H9 (cell line): ENCODE measurements around the gene LRP1B. TPM values are rescaled to one million over a fixed set of nuclear protein-coding genes. Genes with fewer than 3 reads are reported as not detected.

Source experiments
- DNase-seq: peaks from one replicate; pipeline ENCODE4 v3.0.0-alpha.2; 2017
- H2AFZ ChIP-seq: one replicate; pipeline ENCODE4 v1.6.1; 2013; ENCODE audit warnings: mild to moderate bottlenecking, low read length, control low read depth, moderate library complexity
- H2AK5ac ChIP-seq: 2 replicates; pipeline ENCODE4 v1.6.1; 2013; ENCODE audit warnings: low read length, control low read depth, mixed read lengths; ENCODE audit not compliant: insufficient read length
- H2BK120ac ChIP-seq: one replicate; pipeline ENCODE4 v1.6.1; 2013; ENCODE audit warnings: low read depth, mild to moderate bottlenecking, low read length, control low read depth, inconsistent platforms; ENCODE audit not compliant: poor library complexity, severe bottlenecking
- H2BK12ac ChIP-seq: 2 replicates; pipeline ENCODE4 v1.6.1; 2013; ENCODE audit warnings: low read length, control low read depth, mixed read lengths, low read depth; ENCODE audit not compliant: insufficient read length
- H2BK15ac ChIP-seq: 2 replicates; pipeline ENCODE4 v1.6.1; 2013; ENCODE audit warnings: low read depth, low read length, control low read depth
- H2BK20ac ChIP-seq: one replicate; pipeline ENCODE4 v1.6.1; 2013; ENCODE audit warnings: low read depth, mild to moderate bottlenecking, low read length, control low read depth, inconsistent platforms; ENCODE audit not compliant: poor library complexity, severe bottlenecking
- H2BK5ac ChIP-seq: 2 replicates; pipeline ENCODE4 v1.6.1; 2013; ENCODE audit warnings: low read length, control low read depth, mixed read lengths; ENCODE audit not compliant: insufficient read length
- H3K14ac ChIP-seq: 2 replicates; pipeline ENCODE4 v1.6.1; 2013; ENCODE audit warnings: low read length, control low read depth; ENCODE audit not compliant: insufficient read depth
- H3K18ac ChIP-seq: 2 replicates; pipeline ENCODE4 v1.6.1; 2013; ENCODE audit warnings: low read depth, mild to moderate bottlenecking, mixed read lengths, low read length, control low read depth; ENCODE audit not compliant: insufficient read length
- H3K23ac ChIP-seq: 2 replicates; pipeline ENCODE4 v1.6.1; 2013; ENCODE audit warnings: low read length, control low read depth, mixed read lengths, low read depth; ENCODE audit not compliant: insufficient read length
- H3K23me2 ChIP-seq: 2 replicates; pipeline ENCODE4 v1.6.1; 2013; ENCODE audit warnings: low read depth, mild to moderate bottlenecking, mixed read lengths, low read length, control low read depth; ENCODE audit not compliant: insufficient read length, poor library complexity, severe bottlenecking
- H3K27ac ChIP-seq: 2 replicates; pipeline ENCODE4 v1.5.1; 2013; ENCODE audit warnings: low read length, control low read depth, mixed read lengths, low read depth; ENCODE audit not compliant: insufficient read length
- H3K27me3 ChIP-seq: 2 replicates; pipeline ENCODE4 v1.6.1; 2013; ENCODE audit warnings: low read length, control low read depth, inconsistent platforms; ENCODE audit not compliant: insufficient read depth
- H3K4ac ChIP-seq: 2 replicates; pipeline ENCODE4 v1.6.1; 2013; ENCODE audit warnings: low read depth, mild to moderate bottlenecking, control low read depth, inconsistent platforms, low read length, moderate library complexity
- H3K4me1 ChIP-seq: 2 replicates; pipeline ENCODE4 v1.6.1; 2013; ENCODE audit warnings: low read length, control low read depth, inconsistent platforms; ENCODE audit not compliant: insufficient read depth
- H3K4me2 ChIP-seq: 2 replicates; pipeline ENCODE4 v1.6.1; 2013; ENCODE audit warnings: low read length, control low read depth, mixed read lengths; ENCODE audit not compliant: insufficient read length, insufficient read depth
- H3K56ac ChIP-seq: 2 replicates; pipeline ENCODE4 v1.6.1; 2013; ENCODE audit warnings: low read depth, mild to moderate bottlenecking, mixed read lengths, low read length, control low read depth; ENCODE audit not compliant: insufficient read length
- H3K79me1 ChIP-seq: 2 replicates; pipeline ENCODE4 v1.6.1; 2013; ENCODE audit warnings: low read depth, mild to moderate bottlenecking, moderate library complexity, low read length, control low read depth, inconsistent platforms; ENCODE audit not compliant: insufficient read depth, poor library complexity, severe bottlenecking
- H3K79me2 ChIP-seq: 2 replicates; pipeline ENCODE4 v1.6.1; 2013; ENCODE audit warnings: low read length, control low read depth, inconsistent platforms; ENCODE audit not compliant: insufficient read depth
- H3K9ac ChIP-seq: 2 replicates; pipeline ENCODE4 v1.6.1; 2013; ENCODE audit warnings: low read length, control low read depth, mixed read lengths; ENCODE audit not compliant: insufficient read length; ENCODE audit errors: extremely low read depth
- H3K9me3 ChIP-seq: one replicate; pipeline ENCODE4 v1.6.1; 2013; ENCODE audit warnings: low read depth, low read length, inconsistent platforms; ENCODE audit not compliant: control insufficient read depth
- H3T11ph ChIP-seq: one replicate; pipeline ENCODE4 v1.6.1; 2013; ENCODE audit warnings: mild to moderate bottlenecking, low read length, control low read depth, inconsistent platforms
- H4K20me1 ChIP-seq: one replicate; pipeline ENCODE4 v1.6.1; 2013; ENCODE audit not compliant: control insufficient read depth, insufficient read length, insufficient read depth
- H4K5ac ChIP-seq: 2 replicates; pipeline ENCODE4 v1.6.1; 2013; ENCODE audit warnings: low read depth, mild to moderate bottlenecking, mixed read lengths, low read length, control low read depth; ENCODE audit not compliant: insufficient read length
- H4K8ac ChIP-seq: replicated peaks from 2 replicates; pipeline ENCODE4 v1.6.1; 2013; ENCODE audit warnings: low read length, control low read depth, mixed read lengths, low read depth; ENCODE audit not compliant: insufficient read length
- H4K91ac ChIP-seq: 2 replicates; pipeline ENCODE4 v1.6.1; 2013; ENCODE audit warnings: low read depth, mild to moderate bottlenecking, moderate library complexity, mixed read lengths, low read length, control low read depth; ENCODE audit not compliant: insufficient read length
- H3K27ac Mint-ChIP-seq, 3 experiments: 2 replicates in 2 of 3; 3 replicates in 1 of 3; pipeline ENCODE4 v1.8.0; 2020 to 2021; ENCODE audit warnings: mixed read lengths in 3 of 3, mild to moderate bottlenecking in 1 of 3, moderate library complexity in 1 of 3
- H3K27me3 Mint-ChIP-seq: 2 replicates; pipeline ENCODE4 v1.8.0; 2021; ENCODE audit warnings: low read depth, mild to moderate bottlenecking, moderate library complexity, mixed read lengths
- H3K36me3 Mint-ChIP-seq, 3 experiments: 2 replicates in 2 of 3; 3 replicates in 1 of 3; pipeline ENCODE4 v1.8.0; 2020 to 2021; ENCODE audit warnings: low read depth in 3 of 3, mixed read lengths in 3 of 3; ENCODE audit not compliant: insufficient read depth in 1 of 3
- H3K4me1 Mint-ChIP-seq, 2 experiments: 2 replicates each; pipeline ENCODE4 v1.8.0; 2020; ENCODE audit warnings: mixed read lengths in 2 of 2
- H3K4me3 Mint-ChIP-seq, 2 experiments: 2 replicates in 1 of 2; 3 replicates in 1 of 2; pipeline ENCODE4 v1.8.0; 2020 to 2021; ENCODE audit warnings: mild to moderate bottlenecking in 2 of 2, mixed read lengths in 2 of 2, moderate library complexity in 1 of 2
- H3K9me3 Mint-ChIP-seq, 2 experiments: 2 replicates in 1 of 2; 3 replicates in 1 of 2; pipeline ENCODE4 v1.8.0; 2020; ENCODE audit warnings: mild to moderate bottlenecking in 2 of 2, mixed read lengths in 2 of 2, moderate library complexity in 1 of 2
- total RNA-seq: library from RNA; stranded (reverse); gene quantifications from 2 replicates; pipeline ENCODE4 v1.2.1, GENCODE V29; 2021
- TF ChIP-seq, protein P1 (sequence below): fragments of 200-600 bp; sonication (generic); conservative IDR thresholded peaks from 3 replicates; pipeline ENCODE4 v1.8.0; 2021; ENCODE audit warnings: antibody characterized with exemption, mild to moderate bottlenecking

Gene LRP1B
- total RNA-seq, 1 experiment from 2014 or later = not detected

DNA sequence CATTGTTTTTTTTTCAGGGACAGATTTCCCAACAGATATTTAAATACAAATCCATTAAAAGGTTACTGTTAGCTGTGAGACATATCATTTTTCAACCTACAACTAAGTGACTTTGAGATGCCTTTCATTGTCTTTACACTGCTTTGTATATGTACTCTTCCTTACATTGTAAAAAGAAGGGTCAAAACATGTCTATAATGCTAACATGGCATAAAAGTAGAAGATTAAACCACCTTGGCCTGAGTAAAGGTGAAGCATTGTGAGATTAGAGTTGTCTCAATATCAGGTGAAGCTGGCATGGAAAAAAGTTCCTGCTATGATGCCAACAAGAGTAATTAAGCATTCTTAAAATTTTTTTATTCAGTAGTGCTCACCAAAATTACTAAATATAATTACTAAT, 1842.1 kb downstream of the LRP1B start:
- Mint-ChIP-seq H3K9me3 (no peaks in the 10 kb centered on the region), H3K4me1 (no peaks in the 10 kb centered on the region)

More for the DNA sequence above, 1842.1 kb downstream of the LRP1B start:
- no peaks in the 10 kb centered on the region for H3K36me3 Mint-ChIP-seq
- no peaks in the 10 kb centered on the region for H3K79me1 ChIP-seq
- no peak overlapping the region for H3K27ac Mint-ChIP-seq
- H4K8ac ChIP-seq = no peak overlapping the region
- H3K4ac ChIP-seq = no peak overlapping the region
- TF ChIP-seq, protein P1, sequence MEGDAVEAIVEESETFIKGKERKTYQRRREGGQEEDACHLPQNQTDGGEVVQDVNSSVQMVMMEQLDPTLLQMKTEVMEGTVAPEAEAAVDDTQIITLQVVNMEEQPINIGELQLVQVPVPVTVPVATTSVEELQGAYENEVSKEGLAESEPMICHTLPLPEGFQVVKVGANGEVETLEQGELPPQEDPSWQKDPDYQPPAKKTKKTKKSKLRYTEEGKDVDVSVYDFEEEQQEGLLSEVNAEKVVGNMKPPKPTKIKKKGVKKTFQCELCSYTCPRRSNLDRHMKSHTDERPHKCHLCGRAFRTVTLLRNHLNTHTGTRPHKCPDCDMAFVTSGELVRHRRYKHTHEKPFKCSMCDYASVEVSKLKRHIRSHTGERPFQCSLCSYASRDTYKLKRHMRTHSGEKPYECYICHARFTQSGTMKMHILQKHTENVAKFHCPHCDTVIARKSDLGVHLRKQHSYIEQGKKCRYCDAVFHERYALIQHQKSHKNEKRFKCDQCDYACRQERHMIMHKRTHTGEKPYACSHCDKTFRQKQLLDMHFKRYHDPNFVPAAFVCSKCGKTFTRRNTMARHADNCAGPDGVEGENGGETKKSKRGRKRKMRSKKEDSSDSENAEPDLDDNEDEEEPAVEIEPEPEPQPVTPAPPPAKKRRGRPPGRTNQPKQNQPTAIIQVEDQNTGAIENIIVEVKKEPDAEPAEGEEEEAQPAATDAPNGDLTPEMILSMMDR = no peak
- no peak for DNase-seq
- H3K23ac ChIP-seq = no peak overlapping the region
- no peak overlapping the region for H3K18ac ChIP-seq
- no peaks in the 10 kb centered on the region for H3K23me2 ChIP-seq
- H2AK5ac ChIP-seq = no peak overlapping the region
- no peaks in the 10 kb centered on the region for H3K4me1 ChIP-seq
- H3K9ac ChIP-seq = no peak overlapping the region
- no peak overlapping the region for H2BK12ac ChIP-seq
- no peak overlapping the region for H4K5ac ChIP-seq
- H2BK20ac ChIP-seq = no peak overlapping the region
- H4K20me1 ChIP-seq = no peaks in the 10 kb centered on the region
- H3K4me2 ChIP-seq = no peak overlapping the region
- H2BK5ac ChIP-seq = no peak overlapping the region
- no peak overlapping the region for H3K56ac ChIP-seq
- H3T11ph ChIP-seq = no peak overlapping the region
- H2BK15ac ChIP-seq = no peak overlapping the region
- no peaks in the 10 kb centered on the region for H3K79me2 ChIP-seq
- no peaks in the 10 kb centered on the region for H3K27me3 Mint-ChIP-seq
- no peak overlapping the region for H4K91ac ChIP-seq
- no peaks in the 10 kb centered on the region for H3K27me3 ChIP-seq
- no peak overlapping the region for H2BK120ac ChIP-seq
- no peak overlapping the region for H3K27ac ChIP-seq
- no peak overlapping the region for H3K14ac ChIP-seq
- H2AFZ ChIP-seq = no peak overlapping the region
- H3K9me3 ChIP-seq = no peaks in the 10 kb centered on the region
- no peak overlapping the region for H3K4me3 Mint-ChIP-seq
